SK-N-SH (cell line): ENCODE measurements around the gene MRPL44.

Experiments used
- CTCF ChIP-seq: fragments of 200-600 bp; sonication (generic); IDR thresholded peaks from 2 replicates; pipeline ENCODE4 v1.6.1; 2017; ENCODE audit warnings: antibody characterized with exemption, mild to moderate bottlenecking, moderate library complexity
- ELF1 ChIP-seq: IDR thresholded peaks from 2 replicates; pipeline ENCODE4 v1.4.0; 2012
- EZH2phosphoT487 ChIP-seq: fragments of 200-600 bp; sonication (generic); IDR thresholded peaks from 2 replicates; pipeline ENCODE4 v1.6.1; 2017; ENCODE audit warnings: low read depth, mixed run types, mild to moderate bottlenecking, antibody characterized with exemption, moderate library complexity, borderline replicate concordance
- GABPA ChIP-seq: IDR thresholded peaks from 2 replicates; pipeline ENCODE4 v1.4.0; 2012; ENCODE audit warnings: low read depth, mild to moderate bottlenecking
- IRF3 ChIP-seq: fragments of 150-350 bp; IDR thresholded peaks from 2 replicates; pipeline ENCODE4 v1.6.1; 2016; ENCODE audit warnings: mild to moderate bottlenecking, low read depth, low read length
- MAX ChIP-seq: IDR thresholded peaks from 2 replicates; pipeline ENCODE4 v1.4.0; 2012; ENCODE audit warnings: low read depth
- PBX3 ChIP-seq: IDR thresholded peaks from 2 replicates; pipeline ENCODE4; 2012
- POLR2AphosphoS5 ChIP-seq: IDR thresholded peaks from 2 replicates; pipeline ENCODE4 v1.6.1; 2012; ENCODE audit warnings: low read depth, low read length
- REST ChIP-seq: IDR thresholded peaks from 2 replicates; pipeline ENCODE4 v1.6.1; 2012; ENCODE audit warnings: mild to moderate bottlenecking, low read depth, low read length, moderate library complexity
- SIN3A ChIP-seq: IDR thresholded peaks from 2 replicates; pipeline ENCODE4 v1.6.1; 2012; ENCODE audit warnings: low read depth, mild to moderate bottlenecking, low read length, moderate library complexity, borderline replicate concordance
- SMC3 ChIP-seq: IDR thresholded peaks from 2 replicates; pipeline ENCODE4 v1.6.1; 2012; ENCODE audit warnings: low read depth, low read length, improper control_type of control experiment

GRCh38 chr2:223949241-223949840 lies 7.9 kb upstream of the MRPL44 start:
- TF ChIP-seq CTCF (no peak; the same call in 1 of the 2 replicates), MAX (no peak), EZH2phosphoT487 (no peak), GABPA (no peak), POLR2AphosphoS5 (no peak), ELF1 (no peak), IRF3 (no peak), SIN3A (no peak), PBX3 (no peak), SMC3 (no peak), REST (no peak)
